DLD1 (cell line): ENCODE results near the gene EEIG2.
"Not testable (repeated sequence)": the region's sequence is repeated elsewhere in the genome, so short reads cannot be mapped to it uniquely, and the experiment has no call there.

Source experiments
- in situ Hi-C: cut with HindIII; loops from 2 replicates; pipeline ENCODE4 v1.10.0; 2017; ENCODE audit warnings: low sequenced_read_pairs

Gene EEIG2

GRCh38 chr1:108547493-108547892 is 12.4 kb upstream of the EEIG2 start:
- in situ Hi-C loops = not testable (repeated sequence)

DNA sequence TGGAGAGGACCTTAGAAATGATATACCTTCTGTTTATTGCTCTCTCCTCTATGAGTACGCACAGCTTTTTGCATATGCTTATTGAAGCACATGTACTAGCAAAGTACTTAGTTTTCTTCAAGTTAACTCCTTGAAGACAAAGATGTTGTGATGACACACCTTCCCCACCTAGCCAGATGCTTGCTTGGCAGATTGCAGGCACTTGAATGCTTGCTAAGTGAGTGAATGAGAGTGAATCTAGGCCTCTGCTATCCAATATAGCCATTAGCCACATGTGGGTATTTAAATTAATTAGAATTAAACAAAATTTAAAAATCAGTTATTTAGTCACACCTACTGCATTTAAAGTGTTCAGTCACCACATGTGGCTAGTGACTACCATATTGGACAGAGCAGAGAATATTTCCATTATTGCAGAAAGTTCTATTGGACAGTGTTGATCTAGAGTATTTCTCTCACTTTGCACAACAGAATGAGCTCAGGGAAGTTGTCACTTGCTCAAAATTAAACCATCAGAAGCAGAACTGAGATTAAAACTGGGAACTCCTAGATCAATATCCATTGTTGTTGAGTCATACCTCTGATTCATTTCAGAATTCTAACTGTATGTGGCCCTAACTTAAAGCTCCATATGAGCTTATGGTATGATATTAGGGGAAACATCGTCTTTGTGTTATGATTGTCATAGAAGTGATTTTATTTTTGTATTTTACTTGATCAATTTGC is 8.6 kb upstream of the EEIG2 start:
- in situ Hi-C loops = no loop called here

- in situ Hi-C loops = no loop called here
Measured at GRCh38 chr1:108553905-108554304, 6.0 kb upstream of the EEIG2 start.

DNA sequence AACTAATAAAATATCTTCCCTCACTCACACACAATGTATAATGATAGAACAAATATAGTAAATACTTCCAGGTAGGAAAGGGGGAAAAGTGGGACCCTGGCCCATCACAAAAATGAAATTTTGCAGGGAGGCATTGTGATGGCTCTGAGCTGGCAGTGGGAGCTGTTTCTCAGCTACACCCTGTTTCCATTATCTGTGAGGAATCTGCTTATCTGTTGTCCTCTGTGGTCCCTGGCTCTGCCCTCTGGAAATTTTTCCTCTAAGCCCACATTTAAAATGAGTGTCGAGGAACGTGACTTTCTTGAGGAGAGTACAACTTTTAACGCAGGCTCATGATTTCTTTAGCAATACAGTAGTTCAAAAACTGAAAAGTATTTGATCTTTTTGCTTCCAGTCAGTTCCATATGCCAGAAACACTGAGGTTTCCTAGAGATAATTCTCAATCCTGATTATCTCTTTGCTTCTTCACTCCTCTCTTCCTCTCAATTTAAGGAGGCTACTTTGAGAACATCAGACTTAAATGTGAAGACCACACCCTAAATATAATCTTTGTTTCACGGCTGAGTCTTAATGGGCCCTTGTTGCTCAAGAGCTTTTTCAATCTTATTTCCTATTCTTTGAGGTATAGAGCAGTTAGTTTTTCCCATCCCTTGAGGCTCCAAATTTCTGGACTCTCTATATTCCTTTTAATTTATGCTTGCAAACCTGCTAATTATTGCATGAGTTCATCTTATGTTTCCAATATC is 5.0 kb upstream of the EEIG2 start:
- in situ Hi-C loops = no loop called here

DNA sequence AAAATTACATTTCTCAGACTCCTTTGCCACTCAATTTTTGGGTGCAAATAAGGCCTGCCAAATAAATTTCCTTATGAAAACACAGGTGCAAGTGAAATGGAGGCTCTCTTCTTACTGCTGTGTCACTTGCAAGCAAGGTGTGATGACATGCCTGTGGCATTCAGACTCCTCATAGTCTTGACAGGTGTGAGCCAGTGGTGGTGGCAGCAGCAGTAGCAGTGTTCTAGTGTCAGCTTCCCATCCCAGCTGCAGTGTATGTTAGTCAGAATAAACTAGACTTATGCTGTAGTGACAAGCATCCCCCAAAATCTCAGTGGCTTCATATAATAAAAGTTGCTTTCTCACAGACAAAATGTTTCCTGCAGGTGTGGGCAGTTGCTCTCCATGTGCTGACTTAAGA is 3.8 kb upstream of the EEIG2 start:
- in situ Hi-C loops = no loop called here

DNA sequence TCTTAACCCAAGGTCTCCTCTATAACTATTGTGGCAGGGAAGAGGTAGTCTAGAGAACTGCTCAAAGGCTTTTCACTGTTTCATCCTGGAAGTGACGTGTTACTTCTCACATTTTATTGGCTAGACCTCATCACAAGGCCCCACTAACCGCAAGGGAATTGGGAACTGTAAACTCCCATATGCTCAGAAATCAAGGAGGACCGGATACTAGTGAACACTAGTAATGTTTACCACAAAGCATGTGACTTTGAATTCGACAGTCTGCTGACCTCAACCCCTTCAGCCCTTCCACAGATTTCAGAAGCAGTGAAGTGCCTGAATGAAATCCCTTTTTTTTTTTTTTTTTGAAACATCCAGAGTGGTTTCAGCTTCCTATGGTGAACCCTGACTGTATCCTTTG is 3.4 kb upstream of the EEIG2 start:
- in situ Hi-C loops = no loop called here

DNA sequence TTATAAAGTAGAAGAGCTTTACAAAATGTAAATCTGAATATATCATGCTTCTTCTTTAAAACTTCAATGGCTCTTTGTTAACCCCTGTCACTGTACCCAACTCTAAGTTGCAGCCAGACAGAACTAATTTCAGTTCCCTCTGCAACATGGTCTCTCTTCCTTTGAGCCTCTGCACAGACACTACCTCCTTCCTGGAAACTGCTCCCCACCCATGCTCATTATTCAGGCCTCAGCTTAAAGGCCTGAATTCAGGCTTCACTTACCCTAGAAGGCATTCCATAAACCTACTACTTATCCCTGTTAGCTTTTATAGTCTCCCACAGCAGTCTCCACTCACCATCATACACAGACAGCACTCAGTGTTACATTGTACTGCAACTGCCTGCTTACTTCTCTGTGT is 2.6 kb upstream of the EEIG2 start:
- in situ Hi-C loops = no loop called here

- in situ Hi-C loops = no loop called here
Measured at GRCh38 chr1:108560189-108560873, 431 bp downstream of the EEIG2 start.

DNA sequence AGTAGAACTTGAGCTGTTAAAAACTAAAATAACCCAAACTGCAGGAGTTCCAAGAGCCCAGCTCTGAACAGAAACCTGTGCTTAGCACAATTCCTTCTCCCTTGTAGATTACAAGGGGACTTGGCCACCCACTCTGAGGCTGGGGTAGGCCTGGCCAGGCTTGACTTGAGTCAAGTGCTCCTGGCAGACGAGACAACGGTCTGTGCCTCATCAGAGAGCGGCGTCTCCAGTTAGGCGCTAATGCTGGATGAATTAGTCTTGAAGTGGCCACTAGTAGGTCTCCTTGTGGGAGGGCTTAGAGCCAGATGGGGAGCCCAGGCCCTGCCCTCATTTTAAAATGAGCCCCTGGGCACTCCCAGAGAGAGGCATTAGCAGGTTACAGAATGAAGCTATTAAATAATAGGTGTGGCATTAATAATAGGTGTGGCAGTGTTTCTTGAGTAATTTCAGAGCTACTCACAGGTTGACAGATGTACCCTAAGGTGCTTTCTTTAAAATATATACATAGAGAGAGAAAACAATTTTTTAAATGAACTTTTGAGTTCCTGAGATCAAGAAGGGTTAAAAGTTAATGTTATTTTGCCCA is 1.1 kb downstream of the EEIG2 start:
- in situ Hi-C loops = no loop called here

DNA sequence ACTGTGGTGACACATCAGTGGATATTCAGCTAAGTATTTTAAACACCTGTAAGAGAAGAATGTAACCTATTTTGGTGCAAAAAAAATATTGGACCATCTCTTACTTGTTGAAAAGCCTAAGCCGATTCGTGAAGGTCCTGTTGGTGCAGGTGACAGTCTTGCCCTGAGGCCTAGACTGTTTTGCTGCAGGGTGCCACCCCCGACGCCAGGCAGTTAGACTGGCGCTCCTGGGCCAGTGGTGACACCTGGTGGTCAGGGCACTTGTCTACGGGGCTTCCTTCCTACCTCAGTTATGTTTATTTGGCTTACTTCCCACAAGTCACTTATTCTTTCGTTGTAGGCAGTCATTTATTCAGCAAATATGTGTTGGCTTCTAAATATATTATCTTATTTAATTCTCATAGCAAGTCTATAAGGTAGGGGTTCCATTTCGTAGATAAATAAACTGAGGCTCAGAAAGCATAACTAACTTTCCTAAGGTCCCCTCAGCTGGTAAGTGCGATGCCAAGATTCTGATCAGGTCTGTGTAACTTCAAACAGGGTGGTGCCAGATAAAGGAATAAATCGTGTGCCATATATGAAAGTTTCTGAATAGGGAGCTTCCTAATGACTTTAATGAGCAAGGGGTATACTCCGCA is 1.9 kb downstream of the EEIG2 start:
- in situ Hi-C loops = no loop called here

- in situ Hi-C loops = no loop called here
Measured at GRCh38 chr1:108563808-108564207, 3.9 kb downstream of the EEIG2 start.

- in situ Hi-C loops = no loop called here
Measured at GRCh38 chr1:108565081-108565480, 5.2 kb downstream of the EEIG2 start.

- in situ Hi-C loops = no loop called here
Measured at GRCh38 chr1:108565512-108565911, 5.6 kb downstream of the EEIG2 start.

- in situ Hi-C loops = no loop called here
Measured at GRCh38 chr1:108568589-108568988, 8.7 kb downstream of the EEIG2 start.

- in situ Hi-C loops = no loop called here
Measured at GRCh38 chr1:108569097-108569728, 9.3 kb downstream of the EEIG2 start.

DNA sequence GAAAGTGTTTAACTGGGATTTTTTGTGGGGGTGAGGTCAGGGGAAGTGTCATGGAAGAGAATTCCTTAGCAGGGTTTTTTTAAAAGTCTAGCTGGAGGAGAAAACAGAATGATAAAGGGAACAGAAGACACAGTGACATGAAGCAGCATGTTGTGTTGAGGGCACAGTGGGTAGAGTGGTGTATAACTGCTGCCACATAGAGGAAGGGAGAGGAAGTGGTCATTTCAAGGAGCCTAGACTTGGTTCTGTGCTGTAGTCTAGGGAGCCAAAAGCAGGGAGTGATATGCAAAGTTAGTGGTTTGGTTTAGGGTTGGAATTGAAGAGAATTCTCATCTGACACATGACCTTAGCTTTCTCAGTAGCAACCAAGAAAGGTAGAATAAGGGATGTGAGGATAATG is 10.2 kb downstream of the EEIG2 start:
- in situ Hi-C loops = no loop called here

DNA sequence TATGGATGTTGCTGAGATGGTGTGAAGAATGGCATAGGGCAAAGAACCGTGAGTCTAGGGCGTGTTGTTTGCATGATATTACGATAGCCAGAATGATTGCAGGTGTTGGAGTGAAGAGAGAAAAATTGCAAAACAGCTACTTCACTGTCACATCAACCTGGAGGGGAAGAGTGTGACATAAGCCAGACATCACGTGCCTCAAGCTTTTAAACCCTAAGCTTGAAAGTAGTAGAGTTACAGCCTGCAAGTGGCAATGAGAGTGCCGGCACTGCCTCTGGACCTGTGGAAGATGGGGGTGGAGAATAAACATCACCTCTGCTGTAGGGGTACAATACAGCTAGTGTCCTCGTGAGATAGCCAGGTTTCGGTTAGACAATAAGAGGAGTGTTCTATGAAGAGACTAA is 11.1 kb downstream of the EEIG2 start:
- in situ Hi-C loops = no loop called here

DNA sequence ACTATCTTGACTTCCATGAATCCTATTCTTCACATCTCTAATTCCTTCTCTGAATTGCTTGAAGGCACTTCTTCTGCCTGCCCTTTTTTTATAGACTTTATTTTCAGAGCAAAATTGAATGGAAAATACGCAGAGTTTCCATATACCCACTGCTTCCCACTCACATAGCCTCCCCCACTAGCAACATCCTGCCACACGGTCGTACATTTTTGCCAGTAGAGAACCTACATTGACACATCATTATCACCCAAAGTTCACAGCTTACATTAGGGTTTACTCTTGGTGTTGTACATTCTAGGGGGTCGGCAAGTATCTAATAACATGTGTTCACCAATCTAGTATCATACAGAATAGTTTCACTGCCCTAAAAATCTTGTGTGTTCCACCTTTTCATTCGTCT is 12.3 kb downstream of the EEIG2 start:
- in situ Hi-C loops = no loop called here

DNA sequence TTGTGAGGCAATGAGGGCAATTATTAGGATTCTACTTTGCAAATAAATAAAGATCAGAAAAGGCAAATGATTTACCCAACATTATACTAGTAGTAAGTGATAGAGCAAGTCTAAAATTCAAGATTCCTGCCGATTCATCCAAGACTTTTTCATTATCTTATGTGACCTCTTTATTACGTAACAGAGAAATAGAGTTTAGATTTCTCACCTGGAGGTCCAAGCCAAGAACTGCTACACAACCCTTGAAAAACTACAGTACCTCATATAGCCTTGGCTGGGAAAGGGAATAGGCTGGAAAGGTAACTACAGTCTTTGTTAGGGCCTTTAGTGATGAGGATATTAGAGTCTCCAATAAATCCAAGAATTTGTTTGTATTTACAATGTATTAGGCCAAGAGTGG is 13.3 kb downstream of the EEIG2 start:
- in situ Hi-C loops = no loop called here

DNA sequence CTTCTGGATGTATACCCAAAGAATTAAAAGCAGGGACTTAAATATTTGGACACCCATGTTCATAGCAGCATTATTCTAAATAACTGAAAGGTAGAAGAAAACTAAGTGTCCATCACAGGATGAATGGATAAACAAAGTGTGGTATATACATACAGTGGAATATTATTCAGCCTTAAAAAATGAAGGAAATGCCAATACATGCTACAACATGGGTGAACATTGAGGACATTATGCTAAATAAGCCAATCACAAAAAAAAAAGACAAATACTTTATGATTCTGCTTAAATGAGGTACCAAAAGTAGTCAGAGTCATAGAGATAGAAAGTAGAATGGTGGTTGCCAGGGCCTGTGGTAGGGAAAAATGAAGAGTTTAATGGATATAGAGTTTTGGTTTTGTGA is 14.1 kb downstream of the EEIG2 start:
- in situ Hi-C loops = no loop called here

DNA sequence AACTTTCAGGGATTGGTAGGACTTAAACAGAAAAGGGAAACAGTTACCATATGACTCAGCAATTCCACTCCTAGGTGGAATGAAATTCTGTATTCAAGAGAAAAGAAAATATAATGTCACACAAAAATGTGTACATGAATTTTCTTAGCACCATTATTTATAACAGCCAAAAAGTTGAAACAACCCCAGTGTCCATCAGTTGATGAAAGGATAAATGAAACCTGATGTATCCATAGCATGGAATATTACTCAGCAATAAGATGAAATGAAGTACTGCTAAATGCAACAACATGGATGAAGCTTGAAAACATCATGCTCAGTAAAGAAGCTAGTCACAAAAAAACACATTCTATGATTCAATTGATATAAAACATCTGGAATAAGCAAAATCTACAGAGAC is 15.5 kb downstream of the EEIG2 start:
- in situ Hi-C loops = no loop called here
